HepG2 (cell line): ENCODE data around the gene RPS25.

ENCODE experiments used
- CBX5 ChIP-seq: sonication (generic); formaldehyde crosslinking; IDR thresholded peaks from 2 replicates; pipeline ENCODE4 v1.4.0; 2020; ENCODE audit warnings: missing genetic modification reagents, borderline replicate concordance
- EP300 ChIP-seq, 3 experiments: sonication (generic) in 1 of 3; formaldehyde crosslinking in 1 of 3; IDR thresholded peaks; 2 replicates each; pipeline versions ENCODE4 v1.5.1 to v1.6.1; 2011 to 2020; ENCODE audit warnings: low read depth in 2 of 3, low read length in 2 of 3, borderline replicate concordance in 1 of 3, improper control_type of control experiment in 1 of 3, mild to moderate bottlenecking in 1 of 3, missing genetic modification reagents in 1 of 3, moderate library complexity in 1 of 3
- FOXM1 ChIP-seq: sonication (generic); formaldehyde crosslinking; IDR thresholded peaks from 2 replicates; pipeline ENCODE4 v1.5.0; 2020; ENCODE audit warnings: missing genetic modification reagents
- GATAD2A ChIP-seq: IDR thresholded peaks from 2 replicates; pipeline ENCODE4 v1.6.1; 2016
- KLF9 ChIP-seq: IDR thresholded peaks from 2 replicates; pipeline ENCODE4 v1.6.1; 2016; ENCODE audit warnings: low read depth
- SIN3A ChIP-seq: IDR thresholded peaks from 2 replicates; pipeline ENCODE4 v1.6.1; 2011; ENCODE audit warnings: low read depth, mild to moderate bottlenecking, control low read depth, low read length, borderline replicate concordance
- STAG1 ChIP-seq: sonication (generic); formaldehyde crosslinking; IDR thresholded peaks from 2 replicates; pipeline ENCODE4 v1.4.0; 2020; ENCODE audit warnings: missing genetic modification reagents
- TF ChIP-seq, protein P1 (sequence below): sonication (generic); formaldehyde crosslinking; IDR thresholded peaks from 2 replicates; pipeline ENCODE4 v1.5.0; 2020; ENCODE audit warnings: mild to moderate bottlenecking, missing genetic modification reagents, moderate library complexity
- TF ChIP-seq, protein P2 (sequence below): sonication (generic); formaldehyde crosslinking; IDR thresholded peaks from 2 replicates; pipeline ENCODE4 v1.4.0; 2020; ENCODE audit warnings: mild to moderate bottlenecking, missing genetic modification reagents, borderline replicate concordance

DNA sequence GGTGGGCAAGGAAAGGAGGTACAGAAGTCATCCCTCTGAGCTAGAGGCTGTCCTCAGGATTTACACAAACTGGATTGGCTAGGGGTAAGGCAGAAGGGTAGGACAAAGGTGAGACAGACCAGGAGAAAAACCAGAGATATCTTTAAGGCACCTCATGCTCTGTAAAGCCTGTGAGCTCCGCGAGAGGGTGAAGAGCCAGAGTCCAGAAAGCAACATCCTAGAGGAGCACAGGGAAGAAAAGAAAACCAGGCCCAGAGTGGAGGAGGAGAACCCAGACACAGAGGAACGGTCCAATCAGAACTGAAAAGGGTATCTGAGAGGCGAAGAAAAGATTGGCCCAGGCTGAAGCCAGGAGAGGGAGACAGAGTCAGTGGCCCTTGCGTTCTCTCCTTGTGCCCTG lies 7.4 kb upstream of the RPS25 start:
- no peak for TF ChIP-seq SIN3A
- no peak for TF ChIP-seq CBX5 (CRISPR knock-in tag)
- TF ChIP-seq, protein P1, sequence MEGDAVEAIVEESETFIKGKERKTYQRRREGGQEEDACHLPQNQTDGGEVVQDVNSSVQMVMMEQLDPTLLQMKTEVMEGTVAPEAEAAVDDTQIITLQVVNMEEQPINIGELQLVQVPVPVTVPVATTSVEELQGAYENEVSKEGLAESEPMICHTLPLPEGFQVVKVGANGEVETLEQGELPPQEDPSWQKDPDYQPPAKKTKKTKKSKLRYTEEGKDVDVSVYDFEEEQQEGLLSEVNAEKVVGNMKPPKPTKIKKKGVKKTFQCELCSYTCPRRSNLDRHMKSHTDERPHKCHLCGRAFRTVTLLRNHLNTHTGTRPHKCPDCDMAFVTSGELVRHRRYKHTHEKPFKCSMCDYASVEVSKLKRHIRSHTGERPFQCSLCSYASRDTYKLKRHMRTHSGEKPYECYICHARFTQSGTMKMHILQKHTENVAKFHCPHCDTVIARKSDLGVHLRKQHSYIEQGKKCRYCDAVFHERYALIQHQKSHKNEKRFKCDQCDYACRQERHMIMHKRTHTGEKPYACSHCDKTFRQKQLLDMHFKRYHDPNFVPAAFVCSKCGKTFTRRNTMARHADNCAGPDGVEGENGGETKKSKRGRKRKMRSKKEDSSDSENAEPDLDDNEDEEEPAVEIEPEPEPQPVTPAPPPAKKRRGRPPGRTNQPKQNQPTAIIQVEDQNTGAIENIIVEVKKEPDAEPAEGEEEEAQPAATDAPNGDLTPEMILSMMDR (CRISPR knock-in tag): no peak
- no peak for TF ChIP-seq GATAD2A (CRISPR knock-in tag)
- TF ChIP-seq STAG1 (CRISPR knock-in tag): no peak
- no peak for TF ChIP-seq KLF9
- no peak for TF ChIP-seq EP300 (IDR thresholded peaks at IDR 0.05; ENCODE audit: low read depth in 2 of 2, low read length in 2 of 2)
- TF ChIP-seq EP300 (CRISPR knock-in tag; IDR thresholded peaks at IDR 0.05; ENCODE audit: borderline replicate concordance): no peak
- TF ChIP-seq FOXM1 (CRISPR knock-in tag): no peak
- TF ChIP-seq, protein P2, sequence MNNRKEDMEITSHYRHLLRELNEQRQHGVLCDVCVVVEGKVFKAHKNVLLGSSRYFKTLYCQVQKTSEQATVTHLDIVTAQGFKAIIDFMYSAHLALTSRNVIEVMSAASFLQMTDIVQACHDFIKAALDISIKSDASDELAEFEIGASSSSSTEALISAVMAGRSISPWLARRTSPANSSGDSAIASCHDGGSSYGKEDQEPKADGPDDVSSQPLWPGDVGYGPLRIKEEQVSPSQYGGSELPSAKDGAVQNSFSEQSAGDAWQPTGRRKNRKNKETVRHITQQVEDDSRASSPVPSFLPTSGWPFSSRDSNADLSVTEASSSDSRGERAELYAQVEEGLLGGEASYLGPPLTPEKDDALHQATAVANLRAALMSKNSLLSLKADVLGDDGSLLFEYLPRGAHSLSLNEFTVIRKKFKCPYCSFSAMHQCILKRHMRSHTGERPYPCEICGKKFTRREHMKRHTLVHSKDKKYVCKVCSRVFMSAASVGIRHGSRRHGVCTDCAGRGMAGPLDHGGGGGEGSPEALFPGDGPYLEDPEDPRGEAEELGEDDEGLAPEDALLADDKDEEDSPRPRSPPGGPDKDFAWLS (CRISPR knock-in tag): no peak
